Ovary (tissue), 3 donors: Measurements from ENCODE around the gene VPS8.

Source experiments
- EP300 ChIP-seq: sonication (generic); formaldehyde crosslinking; IDR thresholded peaks from one replicate; pipeline ENCODE4 v1.6.1; 2017; ENCODE audit warnings: antibody characterized with exemption
- POLR2A ChIP-seq: fragments of 450-650 bp; IDR thresholded peaks from one replicate; pipeline ENCODE4 v1.6.1; 2017; ENCODE audit warnings: antibody characterized with exemption, mild to moderate bottlenecking, moderate library complexity
- TF ChIP-seq, protein P1 (sequence below), 3 donors: fragments of 450-650 bp in 2 of 3; fragments of 200-600 bp in 1 of 3; IDR thresholded peaks; one replicate each; pipeline versions ENCODE4 v1.5.1 to v1.8.0; 2016 to 2022; ENCODE audit warnings: antibody characterized with exemption in 3 of 3, mild to moderate bottlenecking in 1 of 3
- donor health status: DM: no; HTN: no; CAD: no.

DNA sequence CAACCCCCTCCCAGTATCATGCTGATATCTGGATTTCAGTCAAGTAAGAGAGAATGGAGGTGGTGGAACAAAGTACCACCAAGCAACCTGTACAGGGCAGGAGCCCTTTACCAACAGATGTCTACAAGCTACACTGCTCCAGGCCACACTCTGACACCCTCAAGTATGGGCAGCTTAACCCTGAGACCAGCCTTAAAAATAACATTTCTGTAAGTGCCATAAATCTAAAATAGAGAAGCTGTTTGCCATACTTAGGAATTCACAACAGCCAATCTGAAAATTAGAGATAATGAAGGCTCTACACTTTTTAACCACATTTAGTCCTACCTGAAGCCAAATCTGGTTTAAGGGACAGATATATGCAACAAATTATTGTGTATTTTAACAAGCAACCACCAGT lies 281.1 kb downstream of the VPS8 start:
- TF ChIP-seq, protein P1, sequence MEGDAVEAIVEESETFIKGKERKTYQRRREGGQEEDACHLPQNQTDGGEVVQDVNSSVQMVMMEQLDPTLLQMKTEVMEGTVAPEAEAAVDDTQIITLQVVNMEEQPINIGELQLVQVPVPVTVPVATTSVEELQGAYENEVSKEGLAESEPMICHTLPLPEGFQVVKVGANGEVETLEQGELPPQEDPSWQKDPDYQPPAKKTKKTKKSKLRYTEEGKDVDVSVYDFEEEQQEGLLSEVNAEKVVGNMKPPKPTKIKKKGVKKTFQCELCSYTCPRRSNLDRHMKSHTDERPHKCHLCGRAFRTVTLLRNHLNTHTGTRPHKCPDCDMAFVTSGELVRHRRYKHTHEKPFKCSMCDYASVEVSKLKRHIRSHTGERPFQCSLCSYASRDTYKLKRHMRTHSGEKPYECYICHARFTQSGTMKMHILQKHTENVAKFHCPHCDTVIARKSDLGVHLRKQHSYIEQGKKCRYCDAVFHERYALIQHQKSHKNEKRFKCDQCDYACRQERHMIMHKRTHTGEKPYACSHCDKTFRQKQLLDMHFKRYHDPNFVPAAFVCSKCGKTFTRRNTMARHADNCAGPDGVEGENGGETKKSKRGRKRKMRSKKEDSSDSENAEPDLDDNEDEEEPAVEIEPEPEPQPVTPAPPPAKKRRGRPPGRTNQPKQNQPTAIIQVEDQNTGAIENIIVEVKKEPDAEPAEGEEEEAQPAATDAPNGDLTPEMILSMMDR (IDR thresholded peaks at IDR 0.05), result no peak
- TF ChIP-seq POLR2A (no peak), EP300 (no peak)
